Lower lobe of right lung (tissue), 2 donors: ENCODE results near the gene KMT5B. TPM values are rescaled to one million over a fixed set of nuclear protein-coding genes. Genes with fewer than 3 reads are reported as not detected.

Experiments used
- ATAC-seq, 2 donors: fragments of 200-7000 bp; cut with Tn5 transposase; one replicate each; pipeline ENCODE4 v1.9.1; 2020 to 2022; ENCODE audit warnings: mild to moderate bottlenecking in 2 of 2, moderate library complexity in 2 of 2
- DNase-seq: peaks from one replicate; pipeline ENCODE4 v3.0.0-alpha.2; 2020
- H3K27ac ChIP-seq: fragments of 200-600 bp; one replicate; pipeline ENCODE4 v1.8.0; 2022
- H3K27me3 ChIP-seq: fragments of 200-600 bp; one replicate; pipeline ENCODE4 v1.8.0; 2022; ENCODE audit warnings: low read depth
- H3K36me3 ChIP-seq: fragments of 200-600 bp; one replicate; pipeline ENCODE4 v1.8.0; 2022; ENCODE audit warnings: mild to moderate bottlenecking
- H3K4me1 ChIP-seq: fragments of 200-600 bp; one replicate; pipeline ENCODE4 v1.8.0; 2022
- H3K4me3 ChIP-seq: fragments of 200-600 bp; one replicate; pipeline ENCODE4 v1.8.0; 2022; ENCODE audit warnings: mild to moderate bottlenecking
- H3K9me3 ChIP-seq: fragments of 200-600 bp; one replicate; pipeline ENCODE4 v1.8.0; 2022
- CTCF ChIP-seq: fragments of 200-600 bp; IDR thresholded peaks from one replicate; pipeline ENCODE4 v1.8.0; 2022; ENCODE audit warnings: antibody characterized with exemption, mild to moderate bottlenecking
- intact Hi-C: fragments of 100-400 bp; cut with DNase I; formaldehyde crosslinking; loops from one replicate; pipeline ENCODE4 v1.11.0; 2022
- total RNA-seq: library from RNA; stranded (reverse); fragmentation: NEBNext Ultra II Directional; extraction: Animal tissue kit (Norgen Biotek cat#: 25700); gene quantifications from one replicate; pipeline ENCODE4 v1.2.1, GENCODE V29; 2021
- donor health status: DM: no; HTN: yes; CAD: no; lungs with severe emphysema.

The KMT5B gene
- total RNA-seq, 1 donor from 2014 or later: 48.6 TPM

DNA sequence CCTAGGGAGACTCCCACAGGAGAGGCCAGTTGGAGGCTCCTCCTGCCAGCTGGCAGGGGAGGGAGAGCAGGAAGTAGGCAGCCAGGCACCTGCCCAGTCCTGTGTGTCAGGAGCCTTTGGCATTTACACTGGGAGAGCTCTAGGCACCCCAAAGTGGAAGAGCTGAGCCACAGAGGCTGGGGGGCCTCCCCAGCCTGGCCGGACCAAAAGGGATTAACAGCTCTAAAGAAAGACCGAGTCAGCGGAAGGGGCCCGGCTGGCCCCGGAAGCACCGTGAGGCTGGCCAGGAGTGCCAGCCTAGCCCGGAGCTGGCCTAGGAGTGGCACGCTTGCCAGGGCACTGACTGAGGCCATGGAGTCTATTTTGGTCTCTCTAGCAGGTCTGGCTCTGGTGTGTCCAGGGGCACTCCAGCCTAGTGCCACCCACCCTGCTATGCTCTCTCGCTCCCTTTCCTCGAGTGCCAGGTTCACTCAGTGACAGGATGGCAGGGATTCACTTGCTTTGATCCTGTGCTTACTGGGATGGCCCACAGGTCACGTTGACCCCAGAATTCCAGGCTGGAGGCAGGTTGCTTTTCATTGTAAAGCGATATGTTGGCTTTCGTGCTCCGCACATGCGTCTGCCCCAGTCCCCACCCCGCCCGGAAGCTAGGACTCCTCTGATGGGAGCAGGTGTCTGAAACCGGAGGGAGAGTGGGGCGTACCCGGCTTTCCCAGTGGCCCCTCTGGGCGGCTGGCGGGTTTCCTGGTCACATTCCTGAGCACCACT, 3.3 kb upstream of the KMT5B start:
- ATAC-seq (no peak), DNase-seq (no peak)
- H3K9me3 ChIP-seq: no peaks in the 10 kb centered on the region
- H3K27ac ChIP-seq: no peak overlapping the region
- intact Hi-C loops: no loop called here
- TF ChIP-seq CTCF: no peak
- no peaks in the 10 kb centered on the region for H3K27me3 ChIP-seq
- no peak overlapping the region for H3K4me3 ChIP-seq
- H3K36me3 ChIP-seq: no peaks in the 10 kb centered on the region
- peaks cover 19% of the 10 kb centered on the region for H3K4me1 ChIP-seq

- DNase-seq (no peak), ATAC-seq (no peak)
- no peak overlapping the region for H3K4me3 ChIP-seq
Measured at GRCh38 chr11:68215524-68216170, 2.6 kb upstream of the KMT5B start.

DNA sequence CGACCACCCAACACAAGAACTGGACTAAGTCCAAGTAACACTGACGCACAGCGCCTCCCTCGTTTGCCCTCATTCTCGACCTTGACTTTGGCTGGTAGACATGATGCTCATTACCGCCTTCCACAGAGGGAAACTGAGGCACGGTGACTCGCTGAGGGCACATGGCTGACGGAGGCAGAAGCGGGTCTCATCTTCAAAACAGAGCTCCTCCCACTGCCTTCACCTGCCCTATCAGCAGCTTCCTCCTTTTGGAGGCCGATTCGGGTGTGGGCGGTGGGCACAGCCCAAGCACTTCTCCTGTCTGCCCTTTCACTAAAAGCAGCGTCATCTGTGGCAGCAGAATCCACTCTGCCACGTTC, 2.0 kb upstream of the KMT5B start:
- ATAC-seq (no peak), DNase-seq (peak; percentile 67)
- Histone ChIP-seq H3K27me3 (no peaks in the 10 kb centered on the region), H3K9me3 (no peaks in the 10 kb centered on the region), H3K36me3 (no peaks in the 10 kb centered on the region), H3K4me1 (peaks cover 32% of the 10 kb centered on the region), H3K27ac (no peak overlapping the region), H3K4me3 (no peak overlapping the region)
- TF ChIP-seq CTCF: no peak
- intact Hi-C loops: no loop called here

More at GRCh38 chr11:68215524-68216170, 2.6 kb upstream of the KMT5B start:
- H3K27me3 ChIP-seq: no peaks in the 10 kb centered on the region
- no peak overlapping the region for H3K27ac ChIP-seq
- no peaks in the 10 kb centered on the region for H3K9me3 ChIP-seq
- no peak for TF ChIP-seq CTCF
- H3K36me3 ChIP-seq: no peaks in the 10 kb centered on the region
- peaks cover 26% of the 10 kb centered on the region for H3K4me1 ChIP-seq
- intact Hi-C loops: no loop called here

DNA sequence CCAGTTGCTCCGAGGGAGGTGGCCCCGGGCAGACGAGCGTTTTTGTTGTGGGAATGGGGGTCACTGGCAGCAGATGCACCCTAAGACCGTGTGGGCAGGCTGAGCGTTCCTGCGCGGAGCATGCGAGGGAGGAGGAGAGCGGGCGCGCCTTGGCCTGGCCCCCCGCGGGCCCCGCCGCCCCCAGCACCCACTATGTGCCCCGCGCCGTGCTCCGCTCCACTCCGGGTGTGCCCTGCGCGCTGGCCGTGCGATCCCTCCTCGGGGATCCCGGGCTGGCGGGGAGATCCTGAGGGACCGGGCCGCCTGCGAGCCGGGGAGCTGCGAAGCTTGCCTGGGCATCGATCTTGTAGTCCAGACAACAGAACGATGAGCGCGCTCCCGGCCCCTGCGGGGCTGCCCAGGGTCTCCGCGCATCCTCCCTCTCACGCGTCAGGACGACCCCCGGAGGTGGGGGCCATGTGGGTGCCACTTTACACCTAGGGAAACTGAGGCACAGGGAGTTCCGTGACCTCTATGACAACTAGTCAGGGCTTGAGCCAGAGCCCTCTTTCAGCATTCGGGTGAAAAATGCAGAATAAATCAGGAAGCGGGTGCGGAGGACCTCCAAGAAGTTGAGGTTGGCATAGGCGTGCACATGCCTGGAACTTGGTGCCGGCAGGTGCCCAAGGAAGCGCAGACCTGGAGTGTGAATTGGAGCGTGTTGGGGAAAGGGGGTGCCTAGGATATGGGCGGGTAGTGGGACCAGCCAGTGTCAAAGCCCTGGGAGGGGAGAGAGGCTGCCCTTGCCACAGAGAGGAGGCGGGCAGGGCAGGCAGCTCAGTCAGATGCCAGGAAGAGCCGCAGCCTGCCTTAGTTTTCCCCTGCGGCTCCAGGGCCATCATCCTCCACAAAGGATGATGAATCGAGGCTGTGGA, 1.3 kb upstream of the KMT5B start:
- intact Hi-C loops: no loop called here
- TF ChIP-seq CTCF: no peak
- no peak for DNase-seq
- H3K4me1 ChIP-seq: peaks cover 37% of the 10 kb centered on the region
- no peaks in the 10 kb centered on the region for H3K9me3 ChIP-seq
- no peaks in the 10 kb centered on the region for H3K36me3 ChIP-seq
- ATAC-seq: peak in 1 of 2 donors; percentile 20
- no peaks in the 10 kb centered on the region for H3K27me3 ChIP-seq
- peak overlapping the region; percentile 99 for H3K27ac ChIP-seq
- peak overlapping the region; percentile 83 for H3K4me3 ChIP-seq

DNA sequence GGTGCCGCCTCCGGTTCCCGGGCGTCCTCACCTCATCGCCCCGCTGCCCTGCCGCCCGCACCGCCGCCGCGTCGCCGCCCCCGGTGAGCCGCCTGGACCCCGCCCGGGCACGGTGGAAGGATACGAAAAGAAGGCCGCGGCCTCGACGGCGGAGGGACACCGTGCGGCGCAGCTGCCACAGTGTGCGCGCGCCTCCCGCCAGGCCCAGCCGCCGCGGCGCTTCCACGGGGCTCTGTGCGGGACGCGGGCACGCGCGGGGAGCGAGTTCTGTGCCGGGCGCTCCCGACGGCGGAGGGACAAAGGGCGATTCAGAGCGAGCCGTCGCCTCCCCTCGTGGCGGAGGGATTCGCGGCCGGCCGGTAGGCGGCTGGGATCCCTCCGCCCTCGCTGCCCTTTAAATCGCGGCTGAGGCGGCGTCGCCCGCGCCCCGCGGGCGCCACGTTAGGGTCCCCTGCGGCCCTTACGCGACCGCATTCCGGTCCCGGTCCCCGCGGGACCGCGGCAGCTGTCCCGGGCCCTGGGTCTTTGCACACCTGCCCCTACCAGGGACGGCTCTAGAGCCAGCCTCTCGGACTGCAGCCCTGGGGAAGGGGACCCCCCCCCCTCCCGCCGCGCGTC, 568 bp upstream of the KMT5B start:
- peak overlapping the region; percentile 83 for H3K4me3 ChIP-seq
- no peaks in the 10 kb centered on the region for H3K9me3 ChIP-seq
- DNase-seq: peak; percentile 91
- H3K36me3 ChIP-seq: no peaks in the 10 kb centered on the region
- ATAC-seq: peak; percentile 78 to 84
- TF ChIP-seq CTCF: no peak
- peaks cover 45% of the 10 kb centered on the region for H3K4me1 ChIP-seq
- H3K27me3 ChIP-seq: no peaks in the 10 kb centered on the region
- intact Hi-C loops: no loop called here
- peak overlapping the region; percentile 99 for H3K27ac ChIP-seq
